Activated naive CD4-positive, alpha-beta T cell treated with anti-CD3 and anti-CD28 coated beads, Interleukin-2, amount 10 ng/mL, durations not matched to agents 7 days and 5 days (primary cell): ENCODE measurements around the gene NPAS1.
A peak's percentile ranks its signal among the peaks of the same experiment; 100 is the strongest.

Experiments
- CTCF ChIA-PET: fragments of 350-600 bp; sonication (Branson Sonifier 250); formaldehyde crosslinking; loops from one replicate; lab custom pipeline; 2021; ENCODE audit warnings: antibody characterized with exemption; lab: Charles Lee
- DNase-seq: peaks from one replicate; pipeline ENCODE4 v3.0.0-alpha.2; 2020
- H3K27ac Mint-ChIP-seq: one replicate; pipeline ENCODE4 v1.8.0; 2021; ENCODE audit warnings: mild to moderate bottlenecking, moderate library complexity, mixed read lengths
- H3K27me3 Mint-ChIP-seq: one replicate; pipeline ENCODE4 v1.8.0; 2021; ENCODE audit warnings: mild to moderate bottlenecking, mixed read lengths
- H3K36me3 Mint-ChIP-seq: one replicate; pipeline ENCODE4 v1.8.0; 2021; ENCODE audit warnings: mixed read lengths
- H3K4me1 Mint-ChIP-seq: one replicate; pipeline ENCODE4 v1.8.0; 2021; ENCODE audit warnings: mixed read lengths
- H3K4me3 Mint-ChIP-seq: one replicate; pipeline ENCODE4 v1.8.0; 2021; ENCODE audit warnings: mild to moderate bottlenecking, moderate library complexity, mixed read lengths
- H3K9me3 Mint-ChIP-seq: one replicate; pipeline ENCODE4 v1.8.0; 2021; ENCODE audit warnings: mixed read lengths

Gene NPAS1

DNA sequence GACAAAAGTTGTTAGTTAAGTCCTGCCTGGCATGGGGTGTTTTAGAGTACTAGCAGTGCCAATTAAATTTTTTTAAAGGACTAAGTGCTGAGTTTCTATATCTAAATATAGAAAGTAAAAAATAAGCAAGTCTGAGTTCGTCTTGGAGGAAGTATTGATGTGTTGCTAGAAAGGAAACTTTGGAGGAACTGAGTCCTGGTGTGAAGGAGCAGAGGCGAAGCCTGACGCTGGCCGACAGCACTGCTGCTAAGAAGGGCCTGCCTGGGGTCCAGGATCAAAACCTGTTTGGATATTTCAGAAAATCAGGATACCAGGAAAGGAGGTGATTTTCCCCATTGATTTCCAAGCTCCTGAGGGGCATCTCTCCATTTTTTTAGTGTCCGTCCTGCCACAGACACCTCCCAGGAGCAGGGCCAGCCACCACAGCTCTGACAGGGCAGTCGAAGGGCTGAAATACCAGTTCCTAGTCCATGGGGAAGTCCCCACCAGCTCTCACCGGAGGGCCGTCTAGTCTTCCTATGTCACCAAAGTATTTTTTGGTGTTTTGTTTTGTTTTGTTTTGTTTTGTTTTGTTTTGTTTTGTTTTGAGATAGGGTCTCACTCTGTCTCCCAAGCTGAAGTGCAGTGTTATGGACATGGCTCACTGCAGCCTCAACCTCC is 38.2 kb upstream of the NPAS1 start:
- no peaks in the 10 kb centered on the region for H3K9me3 Mint-ChIP-seq
- no peaks in the 10 kb centered on the region for H3K36me3 Mint-ChIP-seq
- H3K4me3 Mint-ChIP-seq, result no peak overlapping the region
- peaks cover 7% of the 10 kb centered on the region for H3K4me1 Mint-ChIP-seq
- H3K27ac Mint-ChIP-seq, result no peak overlapping the region
- CTCF ChIA-PET, result no interaction called here
- no peaks in the 10 kb centered on the region for H3K27me3 Mint-ChIP-seq
- no peak for DNase-seq

DNA sequence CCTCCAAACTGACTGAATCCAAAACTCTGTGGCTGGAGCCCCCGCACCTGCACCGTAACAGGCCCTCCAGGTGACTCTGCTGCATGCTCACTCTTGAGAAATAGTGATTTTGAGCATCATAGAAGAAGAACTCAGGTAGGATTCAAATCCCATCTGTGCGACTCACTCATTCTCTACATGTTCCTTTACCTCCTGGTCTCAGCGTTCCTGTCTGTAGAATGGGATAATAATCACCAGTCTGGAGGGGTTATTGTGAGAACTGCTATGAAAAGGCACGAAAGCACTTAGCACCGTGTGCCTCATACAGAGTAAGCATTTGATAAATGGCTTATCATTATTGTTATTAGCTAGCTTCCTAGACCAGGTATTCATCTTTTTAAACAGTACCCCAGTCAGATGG is 36.5 kb upstream of the NPAS1 start:
- CTCF ChIA-PET, result interaction anchor here (2.9 kb wide), 1 partner anchor 30 kb away, joined by 10 read pairs; no protein-coding TSS in a partner anchor
- Mint-ChIP-seq H3K36me3 (no peaks in the 10 kb centered on the region), H3K4me1 (peaks cover 7% of the 10 kb centered on the region), H3K4me3 (no peak overlapping the region), H3K27me3 (no peaks in the 10 kb centered on the region), H3K9me3 (no peaks in the 10 kb centered on the region), H3K27ac (no peak overlapping the region)
- DNase-seq, result no peak

DNA sequence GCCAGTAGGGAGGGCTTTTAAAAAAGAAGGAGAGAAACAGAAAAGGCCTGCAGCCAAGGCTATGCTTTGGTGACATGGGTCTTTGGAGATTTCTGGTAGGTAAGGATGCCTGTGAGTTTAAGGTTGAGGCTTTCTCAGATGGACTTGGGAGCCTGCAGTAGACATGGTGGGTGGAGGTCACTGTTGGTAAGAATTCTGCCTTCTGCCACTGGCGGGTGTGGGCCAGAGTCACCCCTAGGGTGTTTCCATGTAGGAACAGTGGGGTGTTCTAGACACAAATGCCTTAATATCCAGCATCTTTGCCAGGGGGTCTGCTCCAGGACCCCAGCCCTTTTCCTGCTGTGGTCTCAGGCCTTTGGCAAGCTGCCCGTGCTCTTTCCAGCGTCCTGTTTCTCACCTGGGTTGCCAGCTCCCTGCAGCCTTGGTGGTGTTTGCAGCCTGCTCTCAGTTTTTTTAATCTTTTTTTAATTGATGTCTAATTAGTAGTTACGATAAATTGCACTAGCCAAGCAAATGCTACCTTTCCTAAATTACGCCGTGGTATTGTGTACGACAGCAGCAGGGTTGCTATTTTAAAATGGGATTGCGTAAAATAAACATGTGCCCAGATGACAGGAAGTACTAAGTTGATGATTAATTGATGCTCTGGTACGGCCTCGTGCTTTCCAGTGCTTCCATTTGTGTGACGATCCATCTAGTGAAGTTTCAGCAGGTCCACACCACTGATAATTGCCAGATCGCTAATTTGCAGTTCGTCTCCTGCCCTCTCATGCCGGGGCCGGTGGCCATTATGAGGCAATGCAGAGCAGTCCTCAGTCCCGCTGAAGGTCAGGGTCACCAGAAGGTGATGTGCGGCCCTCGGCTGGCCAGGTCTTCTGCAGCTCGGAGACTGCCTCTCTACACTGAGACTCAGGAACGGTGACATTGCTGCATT is 35.3 kb upstream of the NPAS1 start:
- no peak overlapping the region for H3K27ac Mint-ChIP-seq
- no peaks in the 10 kb centered on the region for H3K36me3 Mint-ChIP-seq
- no peaks in the 10 kb centered on the region for H3K27me3 Mint-ChIP-seq
- no peak overlapping the region for H3K4me3 Mint-ChIP-seq
- no peak for DNase-seq
- CTCF ChIA-PET, result interaction anchor here (2.9 kb wide), 1 partner anchor 28 kb away, joined by 10 read pairs; no protein-coding TSS in a partner anchor
- peaks cover 7% of the 10 kb centered on the region for H3K4me1 Mint-ChIP-seq
- no peaks in the 10 kb centered on the region for H3K9me3 Mint-ChIP-seq

DNA sequence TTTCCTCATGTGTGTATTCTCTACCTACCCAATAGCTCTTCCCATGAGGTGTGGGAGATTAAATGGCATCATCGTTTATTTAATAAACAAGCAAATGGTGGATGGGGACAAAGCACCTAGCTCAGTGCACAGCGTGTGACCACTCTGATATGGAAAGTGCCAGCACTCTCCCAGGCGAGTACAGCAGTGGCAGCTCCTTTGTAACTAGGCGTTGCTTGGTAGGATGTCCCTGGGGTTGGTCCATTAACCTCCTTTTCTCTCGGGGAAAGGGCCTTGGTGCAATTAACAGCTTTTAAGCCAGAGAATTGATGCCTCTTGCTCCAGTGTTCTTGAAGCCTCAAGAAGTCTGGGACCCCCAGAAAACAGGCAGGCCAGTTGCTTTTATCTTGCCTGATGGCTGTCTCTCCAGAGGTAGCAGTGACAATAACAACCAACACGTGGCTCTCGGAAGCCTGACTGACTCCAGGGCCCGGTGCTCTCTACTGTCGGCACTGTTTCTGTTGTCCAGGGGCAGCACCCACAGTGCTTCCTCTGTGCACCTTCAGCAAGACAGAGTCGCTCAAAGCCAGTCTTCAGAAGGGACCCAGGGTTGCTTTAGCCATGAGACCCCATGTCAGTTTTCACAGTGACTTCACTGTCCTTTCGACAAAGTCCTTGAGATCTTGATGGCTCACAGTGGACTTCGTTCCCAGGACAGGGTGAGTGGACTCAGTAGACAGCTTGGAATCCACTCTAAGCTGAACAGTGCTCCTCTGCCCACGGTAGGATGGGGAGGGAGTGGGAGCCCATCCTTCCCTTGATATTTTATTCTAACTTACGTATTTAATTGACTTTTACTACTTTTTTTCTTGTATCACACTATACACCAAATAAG is 33.9 kb upstream of the NPAS1 start:
- peak overlapping the region; percentile 46 for H3K27ac Mint-ChIP-seq
- no peak for DNase-seq
- CTCF ChIA-PET, result interaction anchor here (2.9 kb wide), 1 partner anchor 27 kb away, joined by 10 read pairs; no protein-coding TSS in a partner anchor
- peaks cover 8% of the 10 kb centered on the region for H3K4me1 Mint-ChIP-seq
- no peaks in the 10 kb centered on the region for H3K36me3 Mint-ChIP-seq
- H3K9me3 Mint-ChIP-seq, result no peaks in the 10 kb centered on the region
- no peak overlapping the region for H3K4me3 Mint-ChIP-seq
- H3K27me3 Mint-ChIP-seq, result no peaks in the 10 kb centered on the region

DNA sequence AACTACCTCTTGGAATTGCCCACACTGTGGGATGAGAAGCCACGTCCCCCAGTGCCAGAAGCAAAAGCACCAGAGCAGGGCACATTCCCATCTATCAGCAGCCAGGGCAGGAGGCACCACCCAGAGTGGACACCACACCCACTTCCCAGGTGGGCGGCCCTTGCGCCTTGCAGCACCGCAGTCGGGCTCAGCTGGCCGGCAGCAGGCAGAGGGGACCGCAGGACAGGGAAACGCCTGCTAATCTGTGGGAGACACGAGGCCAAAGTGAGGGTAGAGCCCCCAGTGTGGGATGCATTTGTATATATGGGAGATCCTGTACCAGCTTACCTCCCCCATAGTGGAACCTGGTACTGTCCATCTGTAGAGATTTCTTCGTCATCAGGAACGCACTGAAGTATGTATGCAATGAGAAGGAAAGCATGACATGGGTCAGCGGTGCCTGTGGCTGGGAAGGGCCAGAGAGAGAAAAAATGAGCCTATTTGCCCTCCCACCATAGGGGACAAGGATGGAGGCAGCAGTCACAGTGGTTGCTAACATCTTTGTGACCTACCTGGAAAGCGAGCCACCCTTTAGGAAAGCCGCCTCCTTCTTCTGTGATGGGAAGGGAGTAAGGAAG is 30.9 kb upstream of the NPAS1 start:
- Mint-ChIP-seq H3K27me3 (no peaks in the 10 kb centered on the region), H3K9me3 (no peaks in the 10 kb centered on the region), H3K4me3 (no peak overlapping the region), H3K36me3 (peaks cover 7% of the 10 kb centered on the region), H3K4me1 (peaks cover 14% of the 10 kb centered on the region), H3K27ac (no peak overlapping the region)
- CTCF ChIA-PET, result interaction anchor here (0.7 to 1.7 kb wide), 2 partner anchors 24 to 48 kb away, joined by 3 to 7 read pairs; no protein-coding TSS in a partner anchor
- DNase-seq, result no peak

DNA sequence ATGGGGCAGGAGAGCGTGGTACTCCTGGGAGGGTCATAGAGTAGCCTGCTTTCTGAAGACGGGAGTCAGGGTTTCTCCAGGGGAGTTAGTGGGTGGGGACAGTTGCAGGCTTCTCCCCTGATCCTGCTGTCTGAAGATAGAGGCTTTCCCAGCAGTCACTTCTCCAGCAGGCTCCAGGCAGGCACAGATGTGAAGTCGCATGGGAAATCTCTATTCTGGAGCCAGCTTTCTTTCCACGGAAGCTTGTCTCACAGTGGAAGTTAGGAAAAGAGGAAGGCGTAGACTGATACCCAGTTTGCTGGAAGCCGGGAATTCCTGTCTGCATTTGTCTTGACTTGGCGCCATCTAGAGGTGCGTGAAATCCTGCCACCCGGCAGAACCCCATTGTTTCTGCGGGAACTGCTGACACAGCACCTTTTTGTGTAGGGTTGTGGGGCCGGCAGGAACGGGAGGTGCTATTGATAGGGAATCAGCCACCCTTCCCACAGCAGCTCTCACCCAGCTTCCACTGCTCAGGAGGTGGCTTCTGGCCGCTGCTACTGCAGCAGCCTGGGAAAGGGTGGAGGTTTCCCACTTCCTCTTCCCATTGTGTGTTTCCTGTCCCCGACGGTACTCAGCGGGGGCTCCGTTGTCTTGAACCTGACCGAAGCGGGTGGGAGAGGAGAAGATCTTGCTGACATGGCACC is 28.5 kb upstream of the NPAS1 start:
- Mint-ChIP-seq H3K36me3 (peaks cover 7% of the 10 kb centered on the region), H3K27ac (peak overlapping the region; percentile 62), H3K9me3 (no peaks in the 10 kb centered on the region), H3K4me1 (peaks cover 14% of the 10 kb centered on the region), H3K4me3 (no peak overlapping the region), H3K27me3 (no peaks in the 10 kb centered on the region)
- DNase-seq, result peak; percentile 71
- CTCF ChIA-PET, result interaction anchor here (0.6 to 4.3 kb wide), 32 partner anchors 11 to 233 kb away, joined by 3 to 33 read pairs (median 4); no protein-coding TSS in a partner anchor

DNA sequence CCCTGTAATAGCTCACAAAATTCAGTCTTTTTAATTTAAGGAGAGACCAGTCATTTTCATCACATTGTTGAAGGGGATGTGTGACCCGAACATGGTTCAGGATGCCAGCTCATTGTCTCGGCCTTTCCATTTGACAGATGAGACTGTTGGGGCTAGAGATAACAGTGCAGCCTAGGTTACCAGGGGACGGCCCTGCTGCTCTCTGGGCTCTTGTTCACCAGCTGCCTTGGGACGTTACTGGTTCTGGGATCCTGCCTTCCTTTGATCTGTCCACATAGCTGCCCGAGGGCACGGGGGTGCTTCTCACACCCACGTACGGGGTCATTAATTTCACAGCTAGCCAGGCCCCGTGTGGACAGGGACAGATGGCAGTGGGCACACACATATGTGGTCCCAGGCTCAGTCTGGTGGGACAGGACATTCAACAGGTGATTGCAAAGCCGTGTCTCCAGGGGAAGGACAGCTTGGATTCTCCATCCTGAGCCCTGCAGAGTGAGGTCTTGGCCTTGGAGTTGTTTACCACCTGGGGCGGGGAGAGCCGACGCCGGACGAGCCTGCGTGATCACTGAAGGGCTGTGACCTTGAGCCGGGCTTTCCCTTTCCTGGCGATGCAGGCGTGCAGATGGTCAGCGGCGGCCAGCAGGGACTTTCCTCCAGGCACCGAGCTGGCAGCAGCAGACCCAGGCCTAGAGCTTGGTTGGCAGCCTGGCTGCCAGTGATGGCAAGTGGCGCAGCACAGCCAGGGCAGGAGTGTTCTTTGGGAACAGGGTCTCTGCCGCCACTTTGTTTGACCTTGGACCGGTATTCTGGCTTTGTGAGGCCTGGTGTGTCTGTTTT is 26.7 kb upstream of the NPAS1 start:
- no peak for DNase-seq
- no peak overlapping the region for H3K27ac Mint-ChIP-seq
- peaks cover 7% of the 10 kb centered on the region for H3K36me3 Mint-ChIP-seq

DNA sequence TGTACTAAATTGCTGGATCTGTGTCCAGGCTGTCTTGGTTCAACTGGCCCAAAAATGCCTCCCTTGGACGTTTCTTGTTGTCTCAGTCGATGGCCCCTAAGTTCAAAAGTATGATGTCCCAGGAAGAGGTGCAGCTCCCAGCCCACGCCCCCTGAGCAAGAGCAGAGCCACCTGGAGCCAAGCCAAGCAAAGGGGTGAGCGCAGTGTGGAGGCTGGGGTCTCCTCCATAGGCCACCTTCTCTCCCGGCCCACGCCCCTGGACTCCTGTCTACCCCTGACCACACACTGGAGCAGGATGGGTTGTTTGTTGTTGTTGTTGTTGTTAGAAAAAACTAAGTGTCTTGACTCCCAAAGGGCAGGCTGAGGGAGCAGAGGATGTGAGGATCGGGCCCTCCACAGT is 26.0 kb upstream of the NPAS1 start:
- H3K4me1 Mint-ChIP-seq, result peaks cover 14% of the 10 kb centered on the region
- CTCF ChIA-PET, result interaction anchor here (4.3 kb wide), 1 partner anchor 137 kb away, joined by 33 read pairs; no protein-coding TSS in a partner anchor
- DNase-seq, result no peak
- no peak overlapping the region for H3K4me3 Mint-ChIP-seq
- no peak overlapping the region for H3K27ac Mint-ChIP-seq
- peaks cover 7% of the 10 kb centered on the region for H3K36me3 Mint-ChIP-seq
- H3K9me3 Mint-ChIP-seq, result no peaks in the 10 kb centered on the region
- no peaks in the 10 kb centered on the region for H3K27me3 Mint-ChIP-seq

More for the DNA sequence above, 26.7 kb upstream of the NPAS1 start:
- no peaks in the 10 kb centered on the region for H3K9me3 Mint-ChIP-seq
- peaks cover 14% of the 10 kb centered on the region for H3K4me1 Mint-ChIP-seq
- CTCF ChIA-PET, result interaction anchor here (1.1 to 4.3 kb wide), 6 partner anchors 9 to 152 kb away, joined by 3 to 33 read pairs (median 8); no protein-coding TSS in a partner anchor
- no peaks in the 10 kb centered on the region for H3K27me3 Mint-ChIP-seq
- no peak overlapping the region for H3K4me3 Mint-ChIP-seq

DNA sequence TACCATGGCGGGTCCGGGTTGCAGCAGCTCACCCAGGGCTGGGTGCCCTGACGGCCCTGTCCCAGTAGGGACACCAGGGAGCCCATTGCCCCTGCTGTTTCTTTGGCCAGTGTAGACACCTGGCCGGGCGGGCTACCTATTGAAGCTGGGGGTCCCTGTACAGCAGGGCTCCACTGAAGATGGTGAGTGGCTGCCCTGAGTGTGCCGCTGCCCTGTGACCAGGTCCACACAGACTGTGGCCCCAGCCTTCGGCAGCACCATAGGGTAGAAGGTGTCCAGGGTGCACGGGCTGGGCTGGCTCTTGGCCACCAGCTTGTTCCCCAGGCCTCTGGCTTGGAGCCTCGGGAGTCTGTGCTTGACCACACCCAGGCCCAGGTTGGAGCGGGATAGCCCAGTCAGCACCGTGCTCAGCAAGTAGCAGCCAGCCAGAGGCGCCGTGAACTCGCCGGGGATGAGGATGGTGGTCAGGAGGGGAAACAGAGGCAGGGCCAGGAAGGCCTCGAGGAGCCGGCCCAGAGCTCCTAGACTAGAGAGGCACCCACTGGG is 25.4 kb upstream of the NPAS1 start:
- no peak overlapping the region for H3K27ac Mint-ChIP-seq
- CTCF ChIA-PET, result interaction anchor here (4.3 kb wide), 1 partner anchor 137 kb away, joined by 33 read pairs; no protein-coding TSS in a partner anchor
- no peak overlapping the region for H3K4me3 Mint-ChIP-seq
- no peaks in the 10 kb centered on the region for H3K9me3 Mint-ChIP-seq
- DNase-seq, result no peak
- no peaks in the 10 kb centered on the region for H3K27me3 Mint-ChIP-seq
- peaks cover 7% of the 10 kb centered on the region for H3K36me3 Mint-ChIP-seq
- H3K4me1 Mint-ChIP-seq, result peaks cover 14% of the 10 kb centered on the region

DNA sequence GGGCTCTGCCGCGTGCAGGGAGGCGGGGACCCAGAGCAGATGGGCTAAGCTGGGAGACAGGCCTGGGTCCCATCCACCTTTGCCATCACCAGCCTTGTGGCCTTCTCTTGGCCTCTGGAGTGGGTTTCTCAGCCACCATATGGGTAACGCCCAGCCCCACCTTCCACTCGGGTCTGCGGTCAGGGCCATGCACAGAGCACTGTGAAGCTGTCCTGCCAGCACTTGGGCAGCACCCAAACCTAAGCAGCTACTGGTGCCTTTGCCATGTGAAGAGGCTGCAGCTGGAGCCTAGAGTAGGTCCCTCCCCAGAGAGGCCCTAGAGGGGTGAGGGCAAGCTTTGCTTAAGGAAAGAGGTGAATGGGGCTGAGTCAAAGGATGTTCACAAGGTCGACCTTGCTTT is 24.1 kb upstream of the NPAS1 start:
- H3K27ac Mint-ChIP-seq, result no peak overlapping the region
- no peaks in the 10 kb centered on the region for H3K27me3 Mint-ChIP-seq
- no peaks in the 10 kb centered on the region for H3K9me3 Mint-ChIP-seq
- H3K4me1 Mint-ChIP-seq, result peaks cover 11% of the 10 kb centered on the region
- H3K36me3 Mint-ChIP-seq, result peaks cover 15% of the 10 kb centered on the region
- no peak for DNase-seq
- CTCF ChIA-PET, result interaction anchor here (0.7 kb wide), 1 partner anchor 57 kb away, joined by 3 read pairs; no protein-coding TSS in a partner anchor
- H3K4me3 Mint-ChIP-seq, result no peak overlapping the region

DNA sequence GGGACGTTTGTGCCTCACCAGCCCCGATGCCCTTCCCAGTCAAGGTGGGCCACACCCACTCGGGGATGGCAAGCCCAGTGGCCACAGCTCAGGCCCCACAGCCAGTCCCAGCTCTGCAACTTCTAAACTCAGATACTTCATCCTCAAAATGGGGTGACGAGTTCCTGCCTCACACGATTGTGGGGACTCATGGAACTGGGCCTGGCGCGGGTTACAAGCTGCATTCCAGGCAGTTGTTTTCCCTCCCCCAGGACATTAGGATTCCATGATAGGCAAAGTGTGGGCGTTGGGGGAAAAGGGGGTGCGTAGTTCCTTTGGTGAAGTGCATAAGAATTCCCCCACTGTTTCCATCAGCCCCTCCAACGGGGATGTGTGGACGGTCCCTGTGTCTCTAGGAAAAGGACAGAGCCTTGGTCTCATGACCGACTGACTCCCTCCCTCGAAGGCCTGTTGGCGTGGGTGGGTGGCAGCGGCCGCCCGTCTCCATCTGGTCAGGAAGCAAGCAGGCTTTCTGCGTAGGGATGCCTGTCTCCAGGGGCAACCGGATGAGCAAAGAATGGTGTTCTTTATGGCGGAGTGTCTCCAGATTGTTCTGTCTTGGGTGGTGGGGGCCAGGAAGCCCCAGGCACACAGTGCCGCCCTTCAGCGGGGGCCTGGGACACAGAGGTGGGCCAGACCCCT is 21.1 kb upstream of the NPAS1 start:
- Mint-ChIP-seq H3K9me3 (no peaks in the 10 kb centered on the region), H3K36me3 (peaks cover 11% of the 10 kb centered on the region), H3K4me3 (no peak overlapping the region), H3K4me1 (no peaks in the 10 kb centered on the region), H3K27ac (no peak overlapping the region), H3K27me3 (peaks cover 20% of the 10 kb centered on the region)
- CTCF ChIA-PET, result no interaction called here
- no peak for DNase-seq
